ENCODE measurements around the gene CD248. TPM values are rescaled to one million over a fixed set of nuclear protein-coding genes. Genes with fewer than 3 reads are reported as not detected.
A peak's percentile ranks its signal among the peaks of the same experiment; 100 is the strongest.

Gene CD248
- total and polyA plus RNA-seq, 2 experiments from 2014 or later, result 2.4 to 3.8 TPM

DNA sequence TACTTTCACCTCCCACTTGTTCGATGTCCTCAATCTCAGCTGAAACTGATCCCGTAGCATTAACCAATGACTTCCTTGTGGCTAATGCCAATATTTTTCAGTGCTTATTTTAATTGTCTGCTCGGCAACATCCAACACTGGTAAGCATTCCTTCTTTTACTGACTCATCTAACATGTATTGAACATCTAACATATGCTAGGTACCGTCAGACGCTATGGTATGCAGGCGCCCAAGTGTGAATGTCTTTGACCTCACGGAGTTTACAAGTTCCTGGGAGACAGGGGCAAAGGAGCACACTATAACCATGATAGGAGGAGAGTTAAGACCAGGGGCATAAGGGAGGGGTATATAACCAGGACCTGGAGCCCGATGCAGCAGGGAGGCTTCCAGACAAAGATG is 26.3 kb upstream of the CD248 start:
- H3F3A ChIP-seq (replicated peaks; ENCODE audit: low read depth), result peaks cover 18% of the 10 kb centered on the region
- H3K36me3 ChIP-seq (ENCODE audit: insufficient read depth), result no peaks in the 10 kb centered on the region; the same call in 1 of the 2 replicates
- Mint-ChIP-seq H3K4me3 (peak overlapping the region; percentile 96), H3K4me1 (peaks cover 29% of the 10 kb centered on the region), H3K9me3 (peaks cover 5% of the 10 kb centered on the region; the same call in 2 of the 3 replicates), H3K27ac (no peak overlapping the region), H3K27me3 (ENCODE audit: insufficient read depth, low read depth, poor library complexity) (peaks cover 23% of the 10 kb centered on the region), H3K36me3 (ENCODE audit: low read depth) (peaks cover 29% of the 10 kb centered on the region)
- peaks cover 3% of the 10 kb centered on the region; the same call in 1 of the 2 replicates for H4K20me1 ChIP-seq (replicated peaks; ENCODE audit: insufficient read depth)
- H2AFZ ChIP-seq, result no peak overlapping the region
- TF ChIP-seq, protein P1, sequence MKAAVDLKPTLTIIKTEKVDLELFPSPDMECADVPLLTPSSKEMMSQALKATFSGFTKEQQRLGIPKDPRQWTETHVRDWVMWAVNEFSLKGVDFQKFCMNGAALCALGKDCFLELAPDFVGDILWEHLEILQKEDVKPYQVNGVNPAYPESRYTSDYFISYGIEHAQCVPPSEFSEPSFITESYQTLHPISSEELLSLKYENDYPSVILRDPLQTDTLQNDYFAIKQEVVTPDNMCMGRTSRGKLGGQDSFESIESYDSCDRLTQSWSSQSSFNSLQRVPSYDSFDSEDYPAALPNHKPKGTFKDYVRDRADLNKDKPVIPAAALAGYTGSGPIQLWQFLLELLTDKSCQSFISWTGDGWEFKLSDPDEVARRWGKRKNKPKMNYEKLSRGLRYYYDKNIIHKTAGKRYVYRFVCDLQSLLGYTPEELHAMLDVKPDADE (IDR thresholded peaks at IDR 0.05), result no peak
- TF ChIP-seq ZNF114 (CRISPR knock-in tag; IDR thresholded peaks at IDR 0.05) (no peak), POLR2AphosphoS5 (IDR thresholded peaks at IDR 0.05; ENCODE audit: low read depth) (no peak), JUNB (IDR thresholded peaks at IDR 0.05; ENCODE audit: unreplicated experiment) (no peak), EZH2 (IDR thresholded peaks at IDR 0.05; ENCODE audit: low read depth, unreplicated experiment) (no peak), EZH2phosphoT487 (IDR thresholded peaks at IDR 0.05; ENCODE audit: unreplicated experiment) (no peak), ZNF331 (CRISPR knock-in tag; IDR thresholded peaks at IDR 0.05; ENCODE audit: low read depth) (no peak), STAT1 (IDR thresholded peaks at IDR 0.05; ENCODE audit: unreplicated experiment) (no peak)
- TF ChIP-seq, protein P2, sequence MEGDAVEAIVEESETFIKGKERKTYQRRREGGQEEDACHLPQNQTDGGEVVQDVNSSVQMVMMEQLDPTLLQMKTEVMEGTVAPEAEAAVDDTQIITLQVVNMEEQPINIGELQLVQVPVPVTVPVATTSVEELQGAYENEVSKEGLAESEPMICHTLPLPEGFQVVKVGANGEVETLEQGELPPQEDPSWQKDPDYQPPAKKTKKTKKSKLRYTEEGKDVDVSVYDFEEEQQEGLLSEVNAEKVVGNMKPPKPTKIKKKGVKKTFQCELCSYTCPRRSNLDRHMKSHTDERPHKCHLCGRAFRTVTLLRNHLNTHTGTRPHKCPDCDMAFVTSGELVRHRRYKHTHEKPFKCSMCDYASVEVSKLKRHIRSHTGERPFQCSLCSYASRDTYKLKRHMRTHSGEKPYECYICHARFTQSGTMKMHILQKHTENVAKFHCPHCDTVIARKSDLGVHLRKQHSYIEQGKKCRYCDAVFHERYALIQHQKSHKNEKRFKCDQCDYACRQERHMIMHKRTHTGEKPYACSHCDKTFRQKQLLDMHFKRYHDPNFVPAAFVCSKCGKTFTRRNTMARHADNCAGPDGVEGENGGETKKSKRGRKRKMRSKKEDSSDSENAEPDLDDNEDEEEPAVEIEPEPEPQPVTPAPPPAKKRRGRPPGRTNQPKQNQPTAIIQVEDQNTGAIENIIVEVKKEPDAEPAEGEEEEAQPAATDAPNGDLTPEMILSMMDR (conservative IDR thresholded peaks at IDR 0.05; ENCODE audit: low read depth in 2 of 2), result no peak
- H3K4me2 ChIP-seq, result no peak overlapping the region
- peaks cover 14% of the 10 kb centered on the region for H3K79me2 ChIP-seq (replicated peaks; ENCODE audit: insufficient read depth)
- H3K27me3 ChIP-seq (ENCODE audit: insufficient read depth), result peaks cover 8% of the 10 kb centered on the region; the same call in 1 of the 2 replicates
- DNase-seq (ENCODE audit: low spot score) (no peak), ATAC-seq (no peak)
- H3K27ac ChIP-seq (ENCODE audit: low read depth), result no peak overlapping the region
- no peak overlapping the region for H3K4me3 ChIP-seq
- H3K9me2 ChIP-seq (ENCODE audit: insufficient read depth), result no peaks in the 10 kb centered on the region
- H3K4me1 ChIP-seq (ENCODE audit: insufficient read depth), result peaks cover 15% of the 10 kb centered on the region

DNA sequence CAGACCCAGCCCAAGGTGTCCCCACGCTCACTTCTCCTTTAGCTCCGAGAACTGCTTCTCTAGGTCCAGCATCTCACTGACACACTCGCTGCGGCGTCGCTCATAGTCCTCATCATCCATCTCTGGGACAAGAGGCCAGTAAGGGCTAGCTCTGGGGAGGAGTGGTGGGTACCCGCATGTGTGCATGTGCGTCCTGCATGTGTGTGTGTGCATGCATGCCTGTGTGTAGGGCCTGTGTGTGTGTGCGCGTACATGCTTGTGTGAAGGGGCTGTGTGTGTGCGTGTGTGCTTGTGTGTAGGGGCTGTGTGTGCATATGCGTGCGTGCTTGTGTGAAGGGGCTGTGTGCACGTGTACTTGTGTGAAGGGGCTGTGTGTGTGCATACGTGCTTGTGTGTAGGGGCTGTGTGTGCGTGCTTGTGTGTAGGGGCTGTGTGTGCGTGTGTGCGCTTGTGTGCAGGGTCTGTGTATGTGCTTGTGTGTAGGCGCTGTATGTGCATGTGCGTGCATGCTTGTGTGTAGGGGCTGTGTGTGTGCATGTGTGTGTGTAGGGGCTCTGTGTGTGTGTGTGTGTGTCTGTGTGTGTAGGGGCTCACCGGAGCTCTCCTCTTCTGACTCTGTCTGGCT is 24.8 kb upstream of the CD248 start:
- H3K4me1 Mint-ChIP-seq, result peaks cover 31% of the 10 kb centered on the region
- TF ChIP-seq, protein P1 (IDR thresholded peaks at IDR 0.05), result no peak
- TF ChIP-seq CREB1 (CRISPR knock-in tag; IDR thresholded peaks at IDR 0.05; ENCODE audit: low read depth), result no peak
- no peak for TF ChIP-seq EZH2phosphoT487 (IDR thresholded peaks at IDR 0.05; ENCODE audit: unreplicated experiment)
- TF ChIP-seq ZNF331 (CRISPR knock-in tag; IDR thresholded peaks at IDR 0.05; ENCODE audit: low read depth), result no peak

More for the DNA sequence above, 24.8 kb upstream of the CD248 start:
- Histone ChIP-seq H3K36me3 (ENCODE audit: insufficient read depth) (no peaks in the 10 kb centered on the region; the same call in 1 of the 2 replicates), H3F3A (replicated peaks; ENCODE audit: low read depth) (peaks cover 16% of the 10 kb centered on the region; the same call in 1 of the 2 replicates), H3K4me1 (ENCODE audit: insufficient read depth) (peaks cover 15% of the 10 kb centered on the region), H3K9me2 (ENCODE audit: insufficient read depth) (no peaks in the 10 kb centered on the region), H3K27me3 (ENCODE audit: insufficient read depth) (peaks cover 5% of the 10 kb centered on the region; the same call in 1 of the 2 replicates), H3K4me2 (no peak overlapping the region), H3K4me3 (no peak overlapping the region), H3K79me2 (replicated peaks; ENCODE audit: insufficient read depth) (peaks cover 14% of the 10 kb centered on the region), H4K20me1 (replicated peaks; ENCODE audit: insufficient read depth) (peaks cover 3% of the 10 kb centered on the region; the same call in 1 of the 2 replicates), H2AFZ (no peak overlapping the region), H3K27ac (ENCODE audit: low read depth) (no peak overlapping the region)
- no peak overlapping the region for H3K4me3 Mint-ChIP-seq
- H3K27me3 Mint-ChIP-seq (ENCODE audit: insufficient read depth, low read depth, poor library complexity), result peaks cover 20% of the 10 kb centered on the region
- DNase-seq (ENCODE audit: low spot score) (no peak), ATAC-seq (no peak)
- no peak overlapping the region; the same call in 1 of the 2 replicates for H3K27ac Mint-ChIP-seq
- no peaks in the 10 kb centered on the region; the same call in 2 of the 3 replicates for H3K9me3 Mint-ChIP-seq
- peaks cover 25% of the 10 kb centered on the region for H3K36me3 Mint-ChIP-seq (ENCODE audit: low read depth)
